ENCODE results near the gene IARS2.
"Not testable (repeated sequence)": the region's sequence is repeated elsewhere in the genome, so short reads cannot be mapped to it uniquely, and the experiment has no call there.

The IARS2 gene

DNA sequence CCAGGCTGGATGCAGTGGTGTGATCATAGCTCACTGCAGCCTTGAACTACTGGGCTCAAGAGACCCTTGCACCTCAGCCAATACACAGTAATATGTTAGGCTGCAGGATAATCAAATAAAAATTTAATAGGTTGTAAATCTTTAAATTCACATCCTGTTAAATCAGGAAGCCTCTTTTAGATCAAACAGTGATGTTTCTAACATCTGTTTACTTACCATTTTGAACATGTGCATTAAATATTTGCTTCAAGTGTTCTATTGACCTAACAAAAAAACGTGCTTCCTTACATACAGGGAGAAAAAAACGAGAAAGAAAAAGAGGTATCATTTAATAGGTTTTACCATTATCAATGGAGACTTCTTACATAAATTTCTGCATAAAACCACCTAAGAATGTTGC, 70.6 kb downstream of the IARS2 start:
- DNase-seq (ENCODE audit: low read depth) = no peak

DNA sequence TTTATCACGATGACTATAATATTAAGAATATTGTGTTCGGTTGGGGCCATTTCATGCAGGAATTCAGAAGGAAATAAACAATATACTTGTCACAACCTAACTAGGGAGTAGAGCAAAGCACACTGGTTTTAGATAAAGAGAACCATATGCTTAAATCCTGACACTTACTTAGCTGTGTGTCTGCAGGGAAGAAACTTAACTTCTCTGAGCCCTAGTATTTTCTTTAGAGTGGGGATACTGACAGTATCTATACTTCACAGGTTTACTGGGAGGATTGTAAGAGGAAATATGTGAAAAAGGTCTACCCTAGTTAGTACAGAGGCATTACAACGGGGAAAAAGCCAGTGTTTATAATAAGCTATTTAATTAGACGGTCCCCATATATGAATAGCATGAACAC, 72.9 kb downstream of the IARS2 start:
- DNase-seq (ENCODE audit: low read depth) = no peak

DNA sequence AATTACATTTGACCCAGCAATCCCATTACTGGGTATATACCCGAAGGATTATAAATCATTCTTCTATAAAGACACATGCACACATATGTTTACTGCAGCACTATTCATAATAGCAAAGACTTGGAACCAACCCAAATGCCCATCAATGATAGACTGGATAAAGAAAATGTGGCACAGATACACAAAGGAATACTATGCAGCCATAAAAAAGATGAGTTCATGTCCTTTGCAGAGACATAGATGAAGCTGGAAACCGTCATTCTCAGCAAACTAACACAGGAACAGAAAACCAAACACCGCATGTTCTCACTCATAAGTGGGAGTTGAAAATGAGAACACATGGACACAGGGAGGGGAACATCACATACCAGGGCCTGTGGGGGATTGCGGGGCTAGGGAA, 76.0 kb downstream of the IARS2 start:
- not testable (repeated sequence) for DNase-seq (ENCODE audit: low read depth)

DNA sequence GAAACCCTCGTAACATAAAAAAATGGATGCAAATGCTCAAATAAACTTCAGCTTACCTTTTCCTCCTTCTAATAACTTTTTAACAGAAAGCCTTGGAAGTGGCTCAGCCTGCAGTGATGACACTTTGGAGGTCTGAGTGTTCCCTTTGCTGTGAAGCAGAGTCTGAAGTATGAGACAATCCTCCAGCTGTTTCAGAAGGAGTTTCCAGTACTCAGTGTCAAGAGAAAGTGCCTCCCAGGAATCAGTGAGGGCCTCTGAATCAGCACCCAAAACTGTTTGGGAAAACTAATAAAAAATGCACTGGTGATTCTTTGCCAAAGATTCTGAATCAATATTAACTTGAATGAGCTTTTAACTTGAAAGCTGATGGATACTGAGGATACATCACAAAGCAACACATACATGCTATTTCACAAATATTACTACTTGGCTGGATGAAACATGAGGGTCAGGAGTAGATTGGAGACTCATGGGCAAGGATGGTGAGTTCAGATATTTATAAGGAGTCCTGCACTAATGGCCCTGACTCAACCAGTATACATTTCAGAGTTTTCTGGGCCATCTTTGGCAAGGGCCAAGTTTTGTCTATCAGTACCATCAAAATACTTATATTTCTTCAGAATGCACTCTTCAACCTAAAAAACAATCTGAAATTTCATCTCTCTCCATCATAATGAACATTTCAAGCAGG, 77.0 kb downstream of the IARS2 start:
- no peak for DNase-seq (ENCODE audit: low read depth)

DNA sequence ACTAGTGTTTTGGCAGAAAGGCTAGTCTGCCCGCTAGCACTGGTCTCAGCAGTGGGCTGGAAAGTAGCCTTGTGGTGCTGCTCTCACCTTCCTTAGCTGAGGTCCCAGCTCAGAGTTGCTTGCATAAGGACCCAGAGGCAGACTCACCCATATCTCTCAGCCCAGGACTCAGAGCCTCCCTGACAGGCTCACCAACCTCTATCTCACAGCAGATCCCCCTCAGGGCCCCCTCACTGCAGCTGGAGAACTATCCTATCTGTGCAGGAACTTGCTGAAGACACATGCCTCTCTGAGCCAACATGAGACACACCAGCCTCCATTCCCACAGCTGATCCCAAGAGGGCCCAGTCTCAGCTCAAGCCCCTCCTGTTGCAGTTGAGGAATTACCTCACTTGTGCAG, 82.6 kb downstream of the IARS2 start:
- no peak for DNase-seq (ENCODE audit: low read depth)

DNA sequence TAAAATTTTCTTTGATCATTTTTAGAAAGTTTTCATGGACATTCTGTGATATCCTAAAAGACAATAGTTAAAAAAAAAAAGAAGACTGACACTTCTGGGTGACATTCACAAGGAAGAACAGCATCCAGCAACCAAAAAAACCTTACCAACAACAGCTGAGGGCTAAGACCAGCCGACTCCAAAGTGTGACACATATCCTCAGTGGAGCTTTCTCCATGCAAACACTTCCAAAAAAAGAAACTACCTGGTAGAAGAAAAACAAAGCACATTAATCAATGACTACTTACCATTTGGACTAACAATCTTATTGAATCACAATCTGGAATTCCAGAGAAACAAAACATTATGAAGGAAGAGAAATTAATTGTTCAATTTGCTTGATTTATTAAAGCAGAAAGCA, 88.2 kb downstream of the IARS2 start:
- no peak for DNase-seq (ENCODE audit: low read depth)

DNA sequence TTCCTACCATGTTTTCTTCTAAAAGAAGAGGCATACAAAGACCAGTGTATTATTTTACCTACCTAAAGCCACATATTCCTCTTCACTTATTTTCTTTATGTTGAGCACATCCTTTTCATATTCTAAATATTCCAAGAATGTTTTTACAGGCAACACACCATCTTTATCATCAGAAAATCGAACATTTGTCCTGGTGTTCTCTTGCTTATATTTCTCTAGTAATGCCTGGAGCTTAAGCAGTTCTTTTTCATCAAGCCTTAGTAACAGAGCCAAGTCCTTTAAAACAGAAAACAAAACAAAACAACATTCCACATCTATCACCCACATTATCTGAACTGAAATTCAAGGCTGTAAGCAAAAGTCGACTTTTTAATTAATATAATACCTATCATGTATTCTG, 88.7 kb downstream of the IARS2 start:
- no peak for DNase-seq (ENCODE audit: low read depth)

DNA sequence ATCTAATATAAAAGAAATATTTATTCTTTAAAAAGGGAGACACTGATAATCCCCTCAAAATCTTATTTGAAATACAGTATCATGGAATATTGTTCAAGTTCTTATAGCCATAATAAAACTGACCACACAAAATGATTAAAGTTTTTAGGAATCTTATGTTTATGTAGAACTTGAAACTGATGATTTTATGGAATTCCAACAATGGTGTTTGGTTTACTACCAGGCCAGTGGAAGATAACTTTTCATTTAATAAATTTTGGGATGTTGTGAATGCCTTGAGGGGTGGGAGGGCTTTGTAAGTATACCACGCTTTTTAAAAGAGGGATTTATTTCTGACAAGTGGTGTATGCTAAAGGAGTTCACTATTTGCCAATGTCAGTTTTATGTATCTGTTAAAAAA, 90.6 kb downstream of the IARS2 start:
- no peak for DNase-seq (ENCODE audit: low read depth)

DNA sequence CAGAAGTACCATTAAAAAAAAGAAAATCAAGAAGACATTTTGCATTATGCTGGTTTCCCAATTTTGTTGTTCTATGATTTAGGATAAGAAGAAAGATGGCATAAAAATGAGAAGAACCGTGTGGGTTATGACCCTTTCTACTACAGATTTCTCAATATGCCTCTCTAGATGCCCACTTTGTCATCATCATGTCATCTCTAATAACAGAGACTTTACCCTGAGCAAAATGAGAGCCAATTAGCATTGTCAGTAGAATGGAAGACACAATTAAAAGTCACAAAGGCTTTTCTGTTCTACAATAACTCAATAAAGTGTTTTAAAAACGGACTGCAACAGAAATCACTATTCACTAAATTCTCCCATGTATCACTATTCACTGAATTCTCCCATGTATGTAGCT, 92.8 kb downstream of the IARS2 start:
- no peak for DNase-seq (ENCODE audit: low read depth)

DNA sequence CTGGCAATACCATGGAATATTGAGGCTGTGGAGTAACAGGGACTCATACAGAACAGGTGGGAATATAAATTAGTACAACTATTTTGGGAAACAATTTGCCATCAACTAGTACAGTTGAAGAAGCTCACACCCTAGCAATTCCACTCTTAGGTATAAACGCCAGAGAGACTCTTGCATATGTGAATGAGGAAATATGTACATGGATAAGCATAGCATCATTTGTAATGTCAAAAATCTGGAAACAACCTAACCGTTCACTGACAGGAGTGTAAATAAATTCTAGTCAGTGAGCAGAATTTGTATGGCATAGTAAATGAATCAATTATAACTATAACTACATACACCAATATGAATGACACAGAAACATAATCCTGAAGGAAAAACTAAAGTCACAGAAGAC, 94.6 kb downstream of the IARS2 start:
- no peak for DNase-seq (ENCODE audit: low read depth)

DNA sequence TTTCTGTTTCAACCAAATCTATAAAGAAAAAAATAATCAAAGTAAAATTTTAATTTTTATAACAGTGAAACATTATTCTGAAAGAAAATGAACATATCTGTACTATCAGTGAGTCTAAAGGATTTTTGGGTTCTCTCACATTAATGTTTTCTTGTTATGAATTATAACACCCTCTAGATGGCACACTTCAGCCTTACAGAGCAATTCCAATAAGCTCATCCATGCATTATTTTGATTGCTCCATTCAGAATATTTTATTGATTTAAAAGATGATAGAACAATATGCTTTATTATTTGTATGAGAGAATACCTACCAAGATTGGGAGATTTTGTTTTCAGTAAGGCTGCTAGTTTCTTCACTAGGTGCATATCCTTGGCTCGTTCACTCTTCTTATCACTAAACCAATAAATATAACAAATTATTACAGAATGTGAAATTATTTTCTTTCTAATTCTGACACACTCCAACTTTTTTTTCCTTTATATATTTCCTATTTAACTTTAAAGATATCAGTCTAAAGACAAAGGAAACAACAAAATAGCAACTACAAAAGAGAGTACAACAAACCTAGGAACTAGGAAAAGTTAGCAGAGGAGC, 95.9 kb downstream of the IARS2 start:
- no peak for DNase-seq (ENCODE audit: low read depth)

DNA sequence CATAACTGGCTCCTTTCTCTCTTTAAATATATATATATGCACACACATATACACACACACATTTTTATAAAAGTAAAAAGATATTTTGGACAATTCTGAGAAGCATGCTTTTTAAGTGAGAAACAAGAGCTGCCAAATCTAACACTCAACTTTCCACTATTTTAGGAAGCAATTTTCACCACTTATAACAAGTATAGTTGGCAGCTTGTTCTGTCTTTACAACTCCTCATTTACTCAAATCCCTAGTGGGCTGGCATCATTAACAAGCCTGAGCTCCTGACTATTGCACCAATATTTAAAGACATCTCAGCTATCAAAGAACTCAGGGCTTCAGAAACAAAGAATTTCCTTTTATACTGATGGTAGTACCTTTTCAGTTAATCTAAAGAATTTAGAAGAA, 101.8 kb downstream of the IARS2 start:
- no peak for DNase-seq (ENCODE audit: low read depth)

Measured in stimulated activated CD8-positive, alpha-beta memory T cell treated with anti-CD3 and anti-CD28 coated beads, Interleukin-15, amount 100 ng/mL, for 24 hours (primary cell).